ENCODE data around the gene RPL37A.

Gene RPL37A

GRCh38 chr2:216538538-216538937, 39.9 kb downstream of the RPL37A start:
- no peak for TF ChIP-seq CTCF (IDR thresholded peaks at IDR 0.05; ENCODE audit: extremely low read depth, missing control alignments)
- DNase-seq (ENCODE audit: low spot score): no peak

GRCh38 chr2:216539120-216539519, 40.5 kb downstream of the RPL37A start:
- no peak for TF ChIP-seq CTCF (IDR thresholded peaks at IDR 0.05; ENCODE audit: extremely low read depth, missing control alignments)
- DNase-seq (ENCODE audit: low spot score): no peak

- DNase-seq (ENCODE audit: low spot score): peak; percentile 40
- TF ChIP-seq CTCF (IDR thresholded peaks at IDR 0.05; ENCODE audit: extremely low read depth, missing control alignments): no peak
These were observed 41.2 kb downstream of the RPL37A start for GRCh38 chr2:216539791-216540241.

- no peak for TF ChIP-seq CTCF (IDR thresholded peaks at IDR 0.05; ENCODE audit: extremely low read depth, missing control alignments)
- no peak for DNase-seq (ENCODE audit: low spot score)
These were observed 42.3 kb downstream of the RPL37A start for GRCh38 chr2:216540920-216541319.

GRCh38 chr2:216541505-216541904, 42.9 kb downstream of the RPL37A start:
- TF ChIP-seq CTCF (IDR thresholded peaks at IDR 0.05; ENCODE audit: extremely low read depth, missing control alignments): no peak
- no peak for DNase-seq (ENCODE audit: low spot score)

GRCh38 chr2:216545359-216545758, 46.7 kb downstream of the RPL37A start:
- DNase-seq (ENCODE audit: low spot score): no peak
- TF ChIP-seq CTCF (IDR thresholded peaks at IDR 0.05; ENCODE audit: extremely low read depth, missing control alignments): no peak

- no peak for TF ChIP-seq CTCF (IDR thresholded peaks at IDR 0.05; ENCODE audit: extremely low read depth, missing control alignments)
- no peak for DNase-seq (ENCODE audit: low spot score)
These were observed 47.6 kb downstream of the RPL37A start for GRCh38 chr2:216546241-216546640.

Data from GM20000 (cell line).